A673 (cell line): ENCODE results near the gene ONECUT1.

ENCODE experiments used
- CTCF ChIP-seq: fragments of 300-800, 200-600 bp; sonication (generic); conservative IDR thresholded peaks from 2 replicates; pipeline ENCODE4 v1.5.1; 2017; ENCODE audit warnings: low read depth, mild to moderate bottlenecking, antibody characterized with exemption, low read length, moderate library complexity, mixed read lengths
- EZH2 ChIP-seq: fragments of 200-600 bp; sonication (generic); IDR thresholded peaks from 2 replicates; pipeline ENCODE4 v1.6.1; 2017; ENCODE audit warnings: borderline replicate concordance, low read depth, mild to moderate bottlenecking, mixed read lengths, antibody characterized with exemption, low read length; ENCODE audit not compliant: poor library complexity, severe bottlenecking

GRCh38 chr15:52787549-52788098, 2.5 kb downstream of the ONECUT1 start:
- no peak for TF ChIP-seq CTCF
- no peak for TF ChIP-seq EZH2
